Gastroesophageal sphincter (tissue), 3 donors: ENCODE results near the gene OLIG1.

Experiments used
- POLR2A ChIP-seq, 2 donors: fragments of 450-650 bp; IDR thresholded peaks; one replicate each; pipeline ENCODE4 v1.6.1; 2017; ENCODE audit warnings: antibody characterized with exemption in 2 of 2, mild to moderate bottlenecking in 2 of 2, moderate library complexity in 1 of 2
- TF ChIP-seq, protein P1 (sequence below), 4 experiments: fragments of 200-600 bp in 2 of 4; fragments of 450-650 bp in 2 of 4; sonication (generic) in 1 of 4; IDR thresholded peaks; one replicate each; pipeline ENCODE4 v1.5.1; 2017 to 2019; ENCODE audit warnings: antibody characterized with exemption in 4 of 4, mild to moderate bottlenecking in 2 of 4, moderate library complexity in 2 of 4

DNA sequence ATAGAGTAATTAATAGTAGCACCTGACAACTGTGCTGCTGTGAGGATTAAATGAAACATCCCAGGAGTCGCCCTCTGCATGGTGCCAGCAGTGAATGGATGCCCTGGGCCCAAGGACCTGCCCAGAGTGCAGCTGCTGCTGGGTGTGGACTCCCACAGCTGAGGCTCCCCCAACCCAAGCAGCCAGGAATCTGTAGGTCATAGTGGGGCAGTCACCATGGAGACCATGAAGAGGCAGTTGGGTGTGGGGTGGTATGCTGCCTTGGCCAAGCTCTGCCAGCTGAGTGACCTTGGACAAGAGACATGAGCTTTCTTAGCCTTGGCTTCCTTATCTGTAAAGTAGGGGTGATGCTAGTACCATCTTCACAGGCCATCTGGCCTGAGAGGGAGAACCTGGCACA is 34.8 kb upstream of the OLIG1 start:
- TF ChIP-seq, protein P1, sequence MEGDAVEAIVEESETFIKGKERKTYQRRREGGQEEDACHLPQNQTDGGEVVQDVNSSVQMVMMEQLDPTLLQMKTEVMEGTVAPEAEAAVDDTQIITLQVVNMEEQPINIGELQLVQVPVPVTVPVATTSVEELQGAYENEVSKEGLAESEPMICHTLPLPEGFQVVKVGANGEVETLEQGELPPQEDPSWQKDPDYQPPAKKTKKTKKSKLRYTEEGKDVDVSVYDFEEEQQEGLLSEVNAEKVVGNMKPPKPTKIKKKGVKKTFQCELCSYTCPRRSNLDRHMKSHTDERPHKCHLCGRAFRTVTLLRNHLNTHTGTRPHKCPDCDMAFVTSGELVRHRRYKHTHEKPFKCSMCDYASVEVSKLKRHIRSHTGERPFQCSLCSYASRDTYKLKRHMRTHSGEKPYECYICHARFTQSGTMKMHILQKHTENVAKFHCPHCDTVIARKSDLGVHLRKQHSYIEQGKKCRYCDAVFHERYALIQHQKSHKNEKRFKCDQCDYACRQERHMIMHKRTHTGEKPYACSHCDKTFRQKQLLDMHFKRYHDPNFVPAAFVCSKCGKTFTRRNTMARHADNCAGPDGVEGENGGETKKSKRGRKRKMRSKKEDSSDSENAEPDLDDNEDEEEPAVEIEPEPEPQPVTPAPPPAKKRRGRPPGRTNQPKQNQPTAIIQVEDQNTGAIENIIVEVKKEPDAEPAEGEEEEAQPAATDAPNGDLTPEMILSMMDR (IDR thresholded peaks at IDR 0.05): no peak
- TF ChIP-seq POLR2A (IDR thresholded peaks at IDR 0.05): no peak
